Uterus (tissue), 4 donors: Measurements from ENCODE around the gene HSPA4. TPM values are rescaled to one million over a fixed set of nuclear protein-coding genes. Genes with fewer than 3 reads are reported as not detected.

Experiments
- DNase-seq, 2 donors: peaks; one replicate each; pipeline ENCODE4 v3.0.0-alpha.2; 2019 to 2020
- H3K27ac ChIP-seq, 2 donors: fragments of 200-600 bp; sonication (generic); 1 replicate in 1 of 2; 2 replicates in 1 of 2; pipeline ENCODE4 v1.5.1; 2016 to 2018
- H3K27me3 ChIP-seq, 2 donors: fragments of 200-600 bp; sonication (generic); one replicate each; pipeline ENCODE4 v1.5.1; 2018 to 2019; ENCODE audit warnings: control low read depth in 1 of 2
- H3K36me3 ChIP-seq, 2 donors: fragments of 200-600 bp; sonication (generic); one replicate each; pipeline ENCODE4 v1.5.1; 2019; ENCODE audit warnings: control low read depth in 1 of 2
- H3K4me1 ChIP-seq, 2 donors: fragments of 200-600 bp; sonication (generic); one replicate each; pipeline ENCODE4 v1.5.1; 2018 to 2019; ENCODE audit warnings: control low read depth in 1 of 2
- H3K4me3 ChIP-seq, 2 donors: fragments of 200-600 bp; sonication (generic); 1 replicate in 1 of 2; 2 replicates in 1 of 2; pipeline ENCODE4 v1.5.1; 2018 to 2019; ENCODE audit warnings: mild to moderate bottlenecking in 1 of 2
- H3K9me3 ChIP-seq, 2 donors: fragments of 200-600 bp; sonication (generic); one replicate each; pipeline ENCODE4 v1.5.1; 2019; ENCODE audit warnings: control low read depth in 1 of 2
- CTCF ChIP-seq, 4 experiments: fragments of 200-600 bp in 2 of 4; fragments of 450-650 bp in 2 of 4; sonication (generic) in 2 of 4; IDR thresholded peaks; one replicate each; pipeline ENCODE4 v1.5.1; 2016 to 2019; ENCODE audit warnings: antibody characterized with exemption in 4 of 4, mild to moderate bottlenecking in 2 of 4, moderate library complexity in 1 of 4
- POLR2A ChIP-seq, 2 donors: fragments of 450-650 bp; IDR thresholded peaks; one replicate each; pipeline ENCODE4 v1.6.1; 2016; ENCODE audit warnings: antibody characterized with exemption in 2 of 2, mild to moderate bottlenecking in 1 of 2, moderate library complexity in 1 of 2
- intact Hi-C: fragments of 100-400 bp; cut with DNase I; formaldehyde crosslinking; loops from one replicate; pipeline ENCODE4 v1.15.1; 2023; ENCODE audit warnings: low total_unique reads
- total RNA-seq, 4 donors: library from RNA; depleted of rRNA in 3 of 4; stranded (reverse); fragments of >200 nt in 3 of 4; gene quantifications; one replicate each; pipeline versions ENCODE4 v1.1.0 to v1.2.4, GENCODE V29; 2014 to 2023
- donor health status: DM: yes; HTN: yes; CAD: no.

Gene HSPA4
- total RNA-seq, 4 donors from 2014 or later = 22.4 to 107 (median 72.4) TPM

DNA sequence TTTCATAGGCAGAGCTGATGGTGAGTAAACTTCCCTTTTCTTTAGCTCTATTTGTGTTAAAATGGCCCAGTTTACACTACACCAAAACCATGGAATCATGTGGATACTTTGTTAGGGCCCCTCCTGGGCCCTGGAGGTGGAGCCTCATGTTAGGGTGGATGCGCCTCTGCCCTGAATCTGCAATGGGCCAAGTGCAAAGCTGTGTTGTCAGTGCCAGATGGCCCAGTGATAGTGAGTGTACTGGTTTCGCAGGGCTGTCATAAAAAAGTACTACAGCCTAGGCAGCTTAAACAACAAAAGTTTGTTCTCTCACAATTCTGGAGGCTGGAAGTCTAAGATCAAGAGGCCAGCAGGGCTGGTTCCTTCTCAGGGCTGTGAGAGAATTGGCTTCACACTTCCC lies 64.8 kb downstream of the HSPA4 start:
- H3K4me3 ChIP-seq = no peak overlapping the region
- intact Hi-C loops = no loop called here
- no peaks in the 10 kb centered on the region for H3K9me3 ChIP-seq
- H3K36me3 ChIP-seq = no peaks in the 10 kb centered on the region
- H3K27me3 ChIP-seq = no peaks in the 10 kb centered on the region
- no peak for DNase-seq
- H3K27ac ChIP-seq = no peak overlapping the region
- TF ChIP-seq CTCF (IDR thresholded peaks at IDR 0.05) (no peak), POLR2A (IDR thresholded peaks at IDR 0.05) (no peak)
- no peaks in the 10 kb centered on the region for H3K4me1 ChIP-seq

DNA sequence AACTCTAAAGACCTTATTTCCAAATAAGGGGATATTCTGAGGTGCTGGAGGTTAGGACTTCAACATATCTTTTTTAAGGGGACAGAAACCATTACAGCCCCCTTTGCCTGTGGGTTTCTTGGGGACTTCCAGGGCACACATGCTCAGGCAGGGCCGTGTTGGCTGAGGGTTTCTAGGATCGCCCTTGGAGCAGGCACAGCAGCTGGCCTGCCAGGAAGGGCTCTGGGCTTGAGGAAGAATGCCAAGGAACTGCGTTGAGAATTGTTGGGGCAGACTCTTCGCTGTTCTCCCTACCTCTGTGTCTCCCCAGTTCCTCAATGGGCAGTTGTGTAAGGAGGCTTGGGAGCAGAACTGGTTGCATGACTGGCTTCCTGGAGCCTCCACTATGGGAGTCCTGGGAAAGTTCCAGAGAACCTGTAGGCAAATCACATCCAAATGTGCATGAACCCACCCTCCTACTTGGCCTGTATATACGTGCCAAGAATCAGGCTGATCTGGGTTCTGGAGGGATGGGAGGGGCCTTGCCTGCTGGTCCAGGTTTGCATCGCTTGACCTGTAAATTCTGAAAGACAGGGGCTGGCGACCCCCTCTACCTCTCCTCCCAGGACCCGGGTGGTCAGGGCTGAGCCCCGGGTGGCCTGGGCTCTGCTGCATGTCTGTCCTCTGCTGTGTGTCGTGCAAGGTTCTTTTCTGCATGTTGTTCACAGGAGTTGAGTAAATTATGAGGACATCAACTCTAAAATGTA lies 65.5 kb downstream of the HSPA4 start:
- no peak for TF ChIP-seq CTCF (IDR thresholded peaks at IDR 0.05)
- TF ChIP-seq POLR2A (IDR thresholded peaks at IDR 0.05) = no peak

GRCh38 chr5:133117912-133118445 lies 66.2 kb downstream of the HSPA4 start:
- Histone ChIP-seq H3K27me3 (no peaks in the 10 kb centered on the region), H3K9me3 (no peaks in the 10 kb centered on the region), H3K4me3 (no peak overlapping the region), H3K36me3 (no peaks in the 10 kb centered on the region), H3K4me1 (no peaks in the 10 kb centered on the region), H3K27ac (no peak overlapping the region)
- intact Hi-C loops = no loop called here
- TF ChIP-seq CTCF (IDR thresholded peaks at IDR 0.05) (no peak), POLR2A (IDR thresholded peaks at IDR 0.05) (no peak)
- no peak for DNase-seq

More for the DNA sequence above, 65.5 kb downstream of the HSPA4 start:
- no peaks in the 10 kb centered on the region for H3K36me3 ChIP-seq
- H3K9me3 ChIP-seq = no peaks in the 10 kb centered on the region
- no peaks in the 10 kb centered on the region for H3K27me3 ChIP-seq
- no peak for DNase-seq
- intact Hi-C loops = no loop called here
- H3K4me1 ChIP-seq = no peaks in the 10 kb centered on the region
- no peak overlapping the region for H3K4me3 ChIP-seq
- H3K27ac ChIP-seq = no peak overlapping the region

DNA sequence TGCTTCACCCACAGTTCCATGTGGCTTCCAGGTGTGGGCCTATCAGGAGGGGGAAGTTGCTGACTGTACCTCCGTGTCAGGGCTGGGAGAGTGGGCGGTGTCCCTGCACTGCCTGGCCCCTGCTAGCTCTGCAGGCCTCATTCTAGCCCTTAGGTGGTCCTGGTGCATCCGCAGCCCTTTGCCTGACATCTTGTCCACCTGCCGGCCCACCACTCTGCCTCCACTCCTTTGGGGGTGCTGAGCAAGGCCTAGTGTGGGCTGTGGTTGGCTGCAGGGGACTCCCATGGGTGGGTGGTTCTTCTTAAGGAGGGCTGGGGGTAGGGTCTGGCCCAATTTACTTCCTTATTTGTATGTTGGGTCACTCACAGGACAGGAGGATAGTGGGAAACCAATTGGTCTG lies 66.9 kb downstream of the HSPA4 start:
- TF ChIP-seq POLR2A (IDR thresholded peaks at IDR 0.05) (no peak), CTCF (IDR thresholded peaks at IDR 0.05) (no peak)
- Histone ChIP-seq H3K36me3 (no peaks in the 10 kb centered on the region), H3K27ac (no peak overlapping the region), H3K4me1 (no peaks in the 10 kb centered on the region), H3K9me3 (no peaks in the 10 kb centered on the region), H3K27me3 (no peaks in the 10 kb centered on the region), H3K4me3 (no peak overlapping the region)
- intact Hi-C loops = no loop called here
- DNase-seq = no peak

DNA sequence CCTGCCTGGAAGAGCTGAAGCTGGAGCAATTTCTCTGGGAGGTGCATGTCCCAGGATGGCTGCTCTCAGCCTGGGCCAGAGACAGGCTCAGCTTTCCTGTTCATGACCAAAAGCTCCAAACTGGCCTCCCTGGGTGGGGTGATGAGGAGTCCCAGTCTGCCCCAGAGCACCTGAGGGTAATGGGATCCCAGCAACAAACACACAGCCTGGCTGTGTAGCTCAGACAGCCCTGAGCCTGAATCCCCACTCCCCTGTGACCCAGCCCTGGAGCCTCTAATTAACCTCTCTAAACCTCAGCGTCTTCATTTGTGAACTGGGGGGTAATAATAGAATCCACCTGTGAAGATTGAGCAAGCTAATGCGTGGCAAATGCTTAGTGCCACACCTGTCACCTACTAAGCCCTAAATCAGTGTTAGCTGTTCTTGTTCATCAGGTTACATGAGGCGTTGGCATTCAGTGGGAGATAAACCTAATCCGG lies 67.5 kb downstream of the HSPA4 start:
- TF ChIP-seq CTCF (IDR thresholded peaks at IDR 0.05) (no peak), POLR2A (IDR thresholded peaks at IDR 0.05) (no peak)
- intact Hi-C loops = no loop called here
- no peak overlapping the region for H3K27ac ChIP-seq

More for the DNA sequence above, 67.5 kb downstream of the HSPA4 start:
- Histone ChIP-seq H3K4me3 (no peak overlapping the region), H3K9me3 (no peaks in the 10 kb centered on the region), H3K4me1 (no peaks in the 10 kb centered on the region), H3K27me3 (no peaks in the 10 kb centered on the region), H3K36me3 (no peaks in the 10 kb centered on the region)
- no peak for DNase-seq
